Fibroblast of skin of back (primary cell): ENCODE measurements around the gene ADAMTS17.
"Not testable (repeated sequence)": the region's sequence is repeated elsewhere in the genome, so short reads cannot be mapped to it uniquely, and the experiment has no call there.

ENCODE experiments used
- DNase-seq: peaks from one replicate; pipeline ENCODE4 v3.0.0-alpha.2; 2013

ADAMTS17 gene

DNA sequence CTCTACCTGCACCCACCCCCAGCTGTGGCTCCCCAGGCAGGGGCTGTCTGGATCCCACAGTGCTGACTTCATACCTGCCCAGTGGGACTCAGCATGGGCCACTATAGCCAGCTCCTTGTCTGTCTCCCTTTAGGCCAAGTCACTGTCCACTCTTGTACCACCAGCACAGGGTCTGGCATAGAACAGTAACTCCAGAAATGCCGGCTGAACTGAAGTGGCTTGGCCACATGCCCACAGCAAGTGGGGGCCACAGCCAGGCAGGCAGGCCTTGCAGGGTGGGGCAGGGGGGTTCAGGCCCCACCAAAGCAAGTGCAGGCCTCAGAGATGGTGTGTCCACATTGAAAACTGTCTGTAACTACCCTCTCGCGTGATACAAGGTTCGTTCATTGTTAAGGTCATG lies 355.9 kb downstream of the ADAMTS17 start:
- no peak for DNase-seq

DNA sequence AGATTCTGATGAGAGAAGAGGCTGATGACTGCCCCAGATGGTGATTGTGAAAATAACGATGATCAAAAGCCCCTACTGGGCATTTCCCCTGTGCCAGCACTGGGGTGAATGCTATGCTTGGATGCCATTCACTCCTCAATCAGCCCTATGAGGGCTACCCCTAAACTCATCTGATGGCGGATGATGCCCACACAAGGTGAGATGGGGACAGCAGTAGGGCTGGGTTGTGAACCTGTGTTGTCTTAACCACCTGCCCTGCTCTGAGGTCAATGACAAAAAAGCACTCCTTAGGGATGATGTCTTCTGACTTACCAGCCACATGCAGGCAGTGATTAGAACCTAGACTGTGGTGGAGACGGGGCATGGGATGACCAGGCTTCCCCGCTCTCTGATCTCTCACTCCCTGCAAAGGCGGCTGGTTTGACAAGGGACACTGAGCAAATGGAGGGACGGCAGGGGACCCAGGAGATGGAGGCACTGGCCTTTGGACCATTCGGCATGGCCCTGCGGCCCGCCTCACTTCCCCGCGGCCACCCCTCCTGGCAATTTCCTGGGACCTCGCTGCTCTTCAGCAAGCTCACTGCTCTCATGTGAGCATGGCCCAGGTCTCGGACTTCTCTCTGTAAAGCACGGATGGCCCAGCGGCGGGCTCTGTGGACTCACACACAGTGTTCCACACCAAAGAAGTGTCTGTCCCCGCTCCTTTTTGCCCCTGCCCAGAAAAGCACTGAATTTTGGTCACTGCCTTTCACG lies 357.1 kb downstream of the ADAMTS17 start:
- no peak for DNase-seq

DNA sequence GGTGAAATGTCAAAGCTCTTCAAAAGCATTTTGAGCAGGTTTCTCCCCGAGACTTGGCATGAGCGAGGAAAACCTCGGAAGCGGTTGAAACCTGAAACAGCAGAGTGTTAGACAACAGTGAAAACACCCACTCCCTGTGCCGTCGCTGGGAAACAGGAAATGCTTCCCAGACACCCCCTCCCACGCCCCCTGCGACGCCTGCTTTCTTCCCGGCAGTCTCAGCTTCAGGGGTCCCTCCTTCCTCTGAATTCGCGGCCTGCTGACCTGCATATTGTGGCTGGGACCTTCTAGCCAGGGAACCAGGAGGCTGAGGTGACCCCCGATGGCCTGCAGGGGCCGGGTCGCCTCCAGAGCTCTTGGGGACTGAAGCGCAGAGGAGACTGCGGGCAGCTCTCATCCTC lies 357.9 kb downstream of the ADAMTS17 start:
- DNase-seq = no peak

DNA sequence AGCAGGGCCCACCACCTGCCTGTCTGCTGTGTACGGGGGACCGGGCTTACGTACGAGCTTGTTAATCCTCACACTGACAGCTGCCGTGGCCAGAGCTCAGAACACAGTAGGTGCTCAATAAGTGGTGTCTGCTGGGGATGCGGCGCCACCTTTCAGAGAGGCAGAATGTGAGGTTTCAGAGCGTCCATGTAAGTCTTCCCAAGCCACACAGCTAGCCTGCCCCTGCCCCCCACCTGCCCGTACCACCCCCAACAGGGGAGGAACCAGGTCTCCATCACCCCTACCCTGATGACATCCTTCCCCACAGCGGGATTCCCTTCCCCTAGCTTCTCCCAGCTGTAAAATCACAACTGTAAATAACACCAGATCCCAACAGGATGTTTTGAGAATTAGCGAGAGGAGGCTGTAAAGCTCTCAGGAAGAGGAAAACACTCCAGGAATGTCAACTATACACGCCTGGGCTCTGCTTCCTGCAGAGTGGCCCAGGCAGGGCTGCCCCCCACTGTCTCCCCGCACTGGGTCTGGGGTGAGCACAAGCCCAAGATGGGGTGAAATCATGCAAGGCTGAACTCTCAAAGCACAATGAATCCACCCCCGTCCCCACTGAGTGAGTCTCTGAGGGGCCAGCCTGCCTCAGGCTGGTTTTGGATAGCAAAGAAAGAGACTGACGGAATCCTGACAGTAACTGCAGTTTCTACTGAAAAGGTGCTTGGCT lies 358.4 kb downstream of the ADAMTS17 start:
- peak; percentile 39 for DNase-seq

DNA sequence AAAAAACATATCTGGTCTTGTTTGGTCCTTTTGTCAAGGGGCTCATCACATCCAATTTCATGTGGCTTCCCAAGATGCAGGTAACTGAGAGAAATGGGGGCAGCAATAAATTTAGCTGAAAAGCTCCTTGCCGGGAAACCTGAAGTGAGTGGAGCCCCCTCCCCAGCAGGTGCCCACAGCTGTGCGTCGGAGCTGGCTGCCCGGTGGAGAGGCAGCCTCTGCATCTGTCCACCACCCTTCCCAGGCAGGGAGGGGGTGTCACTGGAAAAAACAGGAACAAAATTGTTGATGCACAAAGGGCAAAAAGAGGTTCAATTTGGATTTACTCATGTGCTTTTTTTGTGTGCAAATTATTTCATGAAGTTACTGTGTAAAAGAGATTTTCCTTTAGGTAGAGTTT lies 359.1 kb downstream of the ADAMTS17 start:
- no peak for DNase-seq

DNA sequence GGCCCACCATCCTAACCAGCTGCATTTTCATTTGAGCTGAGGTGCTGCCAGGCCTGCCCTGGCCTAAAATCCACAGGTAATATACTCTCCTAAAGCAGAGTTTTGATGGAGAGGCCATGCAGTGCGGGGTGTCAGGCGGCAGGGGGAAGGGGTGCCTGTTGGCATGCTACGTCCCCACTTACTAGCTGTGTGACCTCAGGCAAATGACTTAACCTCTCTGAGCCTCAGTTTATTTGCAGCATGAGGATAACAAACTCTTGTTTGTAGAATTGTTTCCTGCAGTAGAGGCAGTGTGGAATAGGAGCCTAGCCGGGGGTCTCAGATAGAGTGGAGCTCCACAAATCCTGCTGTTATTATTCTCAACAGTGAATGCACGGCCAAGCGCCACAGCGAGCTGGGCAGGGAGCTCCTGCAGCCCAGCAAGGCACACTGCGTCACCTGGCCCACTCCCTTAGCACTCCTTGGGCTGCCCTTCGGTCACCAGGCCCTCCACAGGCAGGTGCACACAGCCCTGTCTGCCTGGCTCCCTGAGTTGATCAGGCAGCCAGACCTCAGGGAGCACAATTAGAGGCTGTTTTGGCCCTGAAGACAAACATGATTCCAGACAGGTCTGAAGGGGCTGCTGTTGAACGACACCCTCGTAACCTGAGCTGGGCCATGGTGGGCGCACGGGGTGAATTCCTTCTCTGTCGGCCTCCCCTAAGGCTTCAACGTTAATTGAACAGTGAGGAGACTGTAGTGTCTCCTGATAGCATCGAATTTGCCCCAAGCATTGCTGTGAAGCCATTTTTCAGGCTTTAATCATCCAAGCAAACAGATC lies 359.7 kb downstream of the ADAMTS17 start:
- DNase-seq = no peak

DNA sequence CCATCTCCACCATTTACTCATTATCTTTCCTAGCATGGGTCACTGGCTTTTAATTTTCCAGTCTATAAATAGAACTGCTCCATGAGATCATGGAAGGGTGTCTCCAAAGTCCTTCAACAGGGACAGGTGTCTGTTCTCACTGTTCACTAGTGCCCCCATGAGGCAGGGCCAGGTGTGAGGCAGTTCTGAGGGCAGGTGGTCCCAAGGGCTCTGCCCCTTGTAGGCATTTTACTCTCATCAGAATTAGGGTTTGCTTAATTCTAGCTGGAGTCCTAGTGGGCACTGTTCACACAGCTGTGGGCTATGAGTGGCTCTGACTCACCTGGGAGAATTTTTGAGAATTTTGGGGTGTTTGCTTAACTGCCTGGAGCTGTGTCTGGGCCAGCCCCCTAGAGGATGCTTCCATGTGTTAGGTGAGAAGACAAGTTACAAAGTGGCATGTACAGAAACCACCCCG lies 360.6 kb downstream of the ADAMTS17 start:
- no peak for DNase-seq

DNA sequence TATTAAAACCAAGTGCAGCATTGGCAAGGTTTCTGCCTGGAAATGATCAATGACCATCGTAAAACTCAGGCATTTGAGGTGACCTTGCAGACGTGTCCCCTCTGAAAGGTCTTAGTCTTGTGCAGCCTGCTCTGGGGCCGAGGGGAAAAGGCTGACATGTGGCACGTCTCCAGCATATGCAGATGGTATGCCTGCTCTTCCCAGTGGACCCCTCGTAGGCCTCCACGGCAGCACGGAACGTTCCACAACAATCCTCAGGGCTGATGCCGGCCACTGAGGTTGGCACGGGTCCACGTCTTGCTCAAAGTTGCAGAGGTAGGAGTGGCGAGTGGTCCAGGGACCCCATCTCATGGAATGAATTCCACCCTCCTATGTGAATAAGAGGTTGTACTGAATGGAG lies 361.0 kb downstream of the ADAMTS17 start:
- no peak for DNase-seq

DNA sequence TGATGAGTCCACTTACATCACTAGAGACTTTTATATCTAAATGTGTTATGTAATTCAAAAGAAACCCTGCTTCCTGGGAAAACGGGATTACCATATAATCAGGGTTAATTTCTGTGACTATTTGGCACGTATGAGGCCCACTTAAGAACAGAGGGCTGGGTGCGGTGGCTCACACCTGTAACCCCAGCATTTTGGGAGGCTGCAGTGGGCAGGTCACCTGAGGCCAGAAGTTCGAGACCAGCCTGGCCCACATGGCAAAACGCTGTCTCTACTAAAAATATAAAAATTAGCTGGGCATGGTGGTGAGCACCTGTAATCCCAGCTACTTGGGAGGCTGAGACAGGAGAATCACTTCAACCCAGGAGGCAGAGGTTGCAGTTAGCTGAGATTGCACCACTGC lies 361.9 kb downstream of the ADAMTS17 start:
- DNase-seq = not testable (repeated sequence)

DNA sequence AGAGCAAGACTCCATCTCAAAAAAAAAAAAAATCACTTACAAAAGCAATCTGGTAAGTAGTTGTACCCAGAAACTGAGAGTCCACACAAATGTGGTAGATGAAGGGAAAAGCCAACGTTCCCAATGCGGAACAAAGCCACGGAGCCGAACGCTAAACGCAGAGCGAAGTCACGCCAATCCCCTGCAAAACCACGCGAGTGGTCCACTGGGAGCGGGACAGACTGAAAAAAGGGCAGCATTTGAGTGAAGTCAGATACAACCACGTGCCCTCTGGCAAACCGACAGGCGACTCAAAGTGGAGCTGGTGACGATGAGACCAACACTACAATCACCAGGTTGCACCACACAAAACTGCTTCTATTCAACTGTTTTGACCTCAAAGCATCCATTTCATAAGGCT lies 362.4 kb downstream of the ADAMTS17 start:
- DNase-seq = no peak

DNA sequence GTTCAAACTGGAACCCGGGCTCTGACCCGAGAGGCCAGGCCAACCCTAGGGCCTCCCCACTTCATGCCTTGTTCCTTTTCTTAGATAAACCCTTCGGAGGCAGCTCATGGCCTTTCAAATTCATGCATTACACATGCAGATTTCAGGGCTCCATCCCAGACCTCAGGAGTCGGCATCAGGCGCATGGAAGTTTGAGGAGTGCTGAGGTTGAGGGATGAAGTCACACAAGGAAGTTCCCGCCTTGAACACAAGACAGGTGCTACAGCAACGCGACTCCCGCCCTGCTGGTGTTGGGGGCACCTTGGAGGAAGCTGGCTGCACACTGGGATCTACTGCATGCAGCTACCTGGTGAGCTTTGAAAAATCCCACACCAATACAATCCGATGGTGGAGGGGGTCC lies 363.3 kb downstream of the ADAMTS17 start:
- no peak for DNase-seq

DNA sequence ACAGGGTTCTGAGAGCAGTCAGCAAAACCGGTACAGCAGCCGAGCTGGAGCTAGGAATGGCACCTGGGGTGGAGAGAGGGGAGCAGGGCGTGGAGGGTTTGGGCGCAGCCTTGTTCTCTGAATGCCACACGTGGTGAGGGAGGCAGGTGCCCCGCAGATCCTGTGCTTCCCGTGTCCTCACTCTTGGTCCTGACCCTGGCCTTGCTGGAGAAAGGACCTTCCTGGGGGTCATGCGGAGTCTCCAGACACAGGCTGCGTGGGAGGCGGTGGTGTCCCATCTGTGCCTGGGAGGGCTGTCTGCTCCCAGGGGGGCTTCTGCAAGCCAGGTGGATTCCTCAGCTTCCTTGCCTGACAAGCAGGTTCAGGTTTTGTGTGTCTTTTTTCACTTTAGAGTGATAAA lies 363.8 kb downstream of the ADAMTS17 start:
- DNase-seq = no peak

DNA sequence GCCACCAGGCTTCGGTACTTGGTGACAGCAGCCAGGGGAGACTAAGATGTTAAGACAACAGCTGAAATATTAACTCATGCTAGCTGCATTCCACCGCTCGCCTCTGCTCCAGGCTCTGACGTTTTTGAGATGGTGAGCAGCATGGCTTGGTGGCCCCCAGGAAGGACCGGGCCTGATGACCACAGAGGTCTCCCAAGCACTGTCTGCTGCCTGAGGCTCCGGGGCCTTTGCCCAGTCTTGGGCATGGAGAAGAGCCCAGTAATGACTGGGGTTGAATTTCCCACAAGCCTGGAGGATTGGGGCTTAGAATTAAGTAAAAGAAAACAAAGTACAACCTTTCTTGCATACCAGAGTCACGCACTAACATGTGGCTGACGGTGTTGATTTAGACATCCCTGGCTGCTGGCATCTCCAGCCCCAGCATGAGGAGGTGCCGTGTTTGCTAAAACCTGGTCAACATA lies 364.9 kb downstream of the ADAMTS17 start:
- DNase-seq = peak; percentile 52

DNA sequence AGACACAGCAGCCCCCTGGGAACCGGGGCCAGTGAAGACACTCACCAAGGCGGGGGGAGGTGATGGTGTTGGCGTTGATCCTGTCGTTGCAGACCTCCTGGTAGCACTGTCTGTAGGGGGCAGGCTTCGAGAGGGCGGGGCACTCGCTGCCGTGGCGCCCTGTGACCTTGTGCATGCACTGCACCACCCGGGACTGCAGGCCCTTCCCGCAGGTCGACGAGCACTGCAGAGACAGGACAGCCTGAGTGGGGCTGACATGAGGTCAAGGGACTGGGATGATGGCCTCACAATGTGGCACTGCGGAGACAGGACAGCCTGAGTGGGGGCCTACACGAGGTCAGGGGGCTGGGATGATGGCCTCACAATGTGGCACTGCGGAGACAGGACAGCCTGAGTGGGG lies 365.8 kb downstream of the ADAMTS17 start:
- no peak for DNase-seq

DNA sequence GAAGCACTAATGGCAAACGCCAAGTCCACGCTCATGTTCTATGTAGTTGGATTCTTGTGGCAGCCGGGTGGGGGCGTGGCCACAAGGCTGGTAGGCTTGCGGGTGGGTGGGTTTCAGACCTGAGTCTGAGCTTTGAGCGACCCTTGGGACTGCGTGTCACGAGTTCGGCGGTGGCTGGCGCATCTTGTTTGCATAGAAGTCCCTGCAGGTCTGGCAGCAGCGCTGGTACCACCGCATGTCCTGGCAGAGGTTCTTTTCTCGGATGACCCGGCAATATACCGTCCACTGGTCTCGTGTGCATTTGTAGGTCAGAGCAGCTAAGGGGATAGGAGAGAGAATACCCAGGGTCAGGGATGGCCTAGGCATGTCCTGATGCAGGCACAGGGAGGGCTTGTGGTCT lies 367.5 kb downstream of the ADAMTS17 start:
- no peak for DNase-seq

DNA sequence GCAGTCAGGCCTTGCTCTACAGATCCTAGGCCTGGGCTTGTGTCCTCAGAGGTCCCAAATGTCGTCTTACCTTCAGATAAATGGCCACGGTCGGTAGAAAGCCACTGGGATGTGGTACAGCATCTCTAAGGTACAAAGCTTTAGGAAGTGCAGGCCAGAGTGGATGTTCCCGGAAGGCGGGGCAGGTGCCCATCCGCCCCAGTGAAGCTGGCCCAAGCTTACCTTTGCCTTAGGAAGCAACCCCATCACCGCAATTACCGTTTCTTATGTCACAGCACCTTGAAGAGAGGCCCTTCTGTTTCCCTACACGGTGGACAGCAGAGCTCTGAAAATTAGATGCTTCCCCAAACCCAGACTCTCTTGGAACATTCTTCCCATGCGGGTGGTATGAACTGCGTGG lies 368.4 kb downstream of the ADAMTS17 start:
- DNase-seq = no peak

DNA sequence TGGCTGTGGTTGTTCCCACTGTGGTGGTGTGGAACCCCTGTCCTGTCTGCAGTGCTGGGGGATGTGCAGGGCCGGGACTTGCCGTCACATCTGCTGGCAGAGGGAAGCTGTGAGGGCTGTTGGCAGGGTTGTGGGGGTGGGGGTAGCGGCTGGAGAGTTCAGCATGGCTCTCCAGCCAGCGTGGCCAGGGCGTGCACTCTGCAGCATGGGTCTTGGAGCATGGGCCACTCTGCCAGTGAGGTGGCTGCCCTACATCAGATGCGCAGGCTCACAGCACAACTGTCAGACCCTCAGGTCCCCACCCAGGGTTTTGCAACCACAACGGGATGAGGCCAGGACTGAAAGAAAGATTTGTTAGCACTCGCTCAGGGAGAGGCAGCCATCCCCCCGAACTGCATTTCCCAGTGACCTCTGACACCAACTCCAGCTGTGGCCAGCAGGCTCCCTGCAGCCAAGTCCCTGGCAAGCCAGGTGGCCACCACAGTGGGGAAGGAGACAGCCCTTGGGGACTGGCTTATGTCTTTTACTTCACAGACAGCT lies 370.8 kb downstream of the ADAMTS17 start:
- no peak for DNase-seq

DNA sequence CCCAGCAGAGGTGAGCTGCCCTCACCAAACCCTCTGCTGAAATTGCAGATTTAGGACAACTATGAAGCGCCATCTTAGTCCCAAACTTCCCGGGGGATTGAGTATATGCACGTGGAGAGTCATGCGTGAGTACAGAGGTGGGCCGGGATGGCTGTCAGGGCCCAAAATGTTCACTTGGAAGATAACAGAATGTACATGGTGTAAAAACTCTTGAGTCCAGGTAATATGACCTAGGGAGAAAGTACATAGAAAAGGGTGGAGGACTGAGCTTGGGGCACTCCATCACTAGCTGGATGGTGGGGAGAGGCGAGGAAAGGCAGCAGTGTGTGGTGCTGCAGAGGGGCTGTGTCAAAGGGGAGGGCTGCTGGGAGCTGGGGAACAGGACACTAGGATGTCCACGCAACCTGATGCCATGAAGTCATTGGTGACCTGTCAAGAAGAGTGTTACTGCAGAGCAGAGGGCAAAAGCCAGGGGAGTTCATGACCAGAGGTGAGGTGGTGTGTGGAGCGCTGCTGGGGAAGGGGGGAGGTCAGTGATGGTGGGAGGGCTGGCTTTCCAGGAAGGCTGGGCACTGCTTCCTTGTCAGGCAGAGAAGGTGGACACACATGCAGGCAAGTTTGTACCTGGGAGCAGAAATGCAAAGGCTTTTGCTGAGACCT lies 372.4 kb downstream of the ADAMTS17 start:
- no peak for DNase-seq

DNA sequence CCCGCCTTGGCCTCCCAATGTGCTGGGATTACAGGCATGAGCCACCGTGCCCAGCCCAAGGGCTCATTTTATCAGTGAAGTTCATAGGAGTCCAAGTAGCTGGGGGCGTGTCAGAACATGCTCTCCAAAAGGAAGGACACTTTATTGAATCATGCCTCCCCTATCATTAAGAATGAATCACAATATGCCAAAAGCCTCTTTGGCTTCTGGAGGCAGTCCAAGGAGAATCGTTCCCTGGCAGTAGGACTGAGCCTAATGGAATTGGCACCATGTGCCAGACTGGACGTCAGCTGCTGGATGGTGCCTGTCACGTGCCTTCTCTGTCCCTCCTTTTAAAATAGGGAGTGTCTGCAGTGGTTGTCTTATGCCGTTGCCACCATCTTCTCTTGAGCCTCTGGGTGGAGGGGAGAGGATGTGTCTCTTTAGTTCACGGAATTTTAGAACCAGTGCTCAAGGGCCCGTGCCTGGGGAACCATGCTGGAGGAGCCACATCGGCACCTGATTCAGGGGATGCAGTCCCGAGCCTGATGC lies 373.9 kb downstream of the ADAMTS17 start:
- DNase-seq = no peak

DNA sequence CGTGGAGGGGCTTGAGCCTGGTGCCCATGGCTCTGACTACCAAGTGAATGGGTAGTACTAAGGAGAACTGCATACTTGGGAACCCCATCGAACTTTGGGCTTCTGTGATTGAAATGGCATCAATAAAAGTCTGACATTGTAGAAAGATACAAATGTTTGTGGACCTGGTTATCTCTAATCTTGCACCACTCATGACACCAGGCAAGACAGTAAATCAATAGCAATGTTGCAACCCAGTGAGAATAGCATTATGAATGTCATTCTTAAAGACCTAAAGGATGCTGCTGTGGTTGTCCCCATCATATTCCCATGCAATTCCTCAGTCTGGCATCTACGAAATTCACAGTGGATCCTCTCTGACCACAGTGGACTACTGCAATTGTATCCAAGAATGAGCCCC lies 375.0 kb downstream of the ADAMTS17 start:
- DNase-seq = no peak

DNA sequence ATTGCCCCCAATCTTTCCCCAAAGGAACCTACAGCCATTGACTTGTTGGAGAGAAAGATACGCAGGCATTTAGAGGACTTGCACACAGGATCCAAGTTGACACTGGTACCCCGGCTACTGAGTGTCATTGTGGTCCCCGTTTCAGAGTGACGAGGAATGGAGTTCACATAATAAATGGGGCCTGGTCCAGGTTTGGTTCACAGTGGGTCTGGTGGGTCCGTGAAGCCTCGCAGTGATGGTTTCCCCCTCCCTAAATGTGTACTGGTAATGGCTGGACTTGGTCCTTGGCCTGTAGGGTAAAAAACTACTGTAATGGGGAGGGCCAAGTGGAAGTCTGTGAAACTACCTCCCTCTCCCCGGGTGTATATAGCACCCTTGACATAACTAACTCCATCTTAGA lies 376.4 kb downstream of the ADAMTS17 start:
- DNase-seq = no peak

DNA sequence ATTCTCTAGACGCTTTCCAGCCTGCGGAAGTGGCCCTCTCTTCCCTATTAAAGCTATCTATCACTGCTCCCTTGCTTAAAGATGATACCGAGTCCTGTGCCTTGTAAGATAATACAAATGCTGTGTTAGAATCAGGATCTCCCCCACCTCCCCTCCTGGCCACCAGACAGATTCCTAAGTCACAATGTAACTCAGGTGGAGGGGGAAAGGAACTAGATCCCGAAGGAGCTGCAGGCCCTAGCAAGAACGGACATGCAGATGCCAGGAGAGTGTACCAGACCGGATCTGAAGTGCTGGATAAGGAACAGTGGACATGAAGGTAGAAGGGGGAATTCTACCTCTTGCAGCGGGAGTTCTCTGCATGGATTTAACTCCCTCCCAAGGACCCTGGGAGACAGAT lies 377.8 kb downstream of the ADAMTS17 start:
- DNase-seq = no peak
